ENCODE data around the gene GALK1.

The GALK1 gene

DNA sequence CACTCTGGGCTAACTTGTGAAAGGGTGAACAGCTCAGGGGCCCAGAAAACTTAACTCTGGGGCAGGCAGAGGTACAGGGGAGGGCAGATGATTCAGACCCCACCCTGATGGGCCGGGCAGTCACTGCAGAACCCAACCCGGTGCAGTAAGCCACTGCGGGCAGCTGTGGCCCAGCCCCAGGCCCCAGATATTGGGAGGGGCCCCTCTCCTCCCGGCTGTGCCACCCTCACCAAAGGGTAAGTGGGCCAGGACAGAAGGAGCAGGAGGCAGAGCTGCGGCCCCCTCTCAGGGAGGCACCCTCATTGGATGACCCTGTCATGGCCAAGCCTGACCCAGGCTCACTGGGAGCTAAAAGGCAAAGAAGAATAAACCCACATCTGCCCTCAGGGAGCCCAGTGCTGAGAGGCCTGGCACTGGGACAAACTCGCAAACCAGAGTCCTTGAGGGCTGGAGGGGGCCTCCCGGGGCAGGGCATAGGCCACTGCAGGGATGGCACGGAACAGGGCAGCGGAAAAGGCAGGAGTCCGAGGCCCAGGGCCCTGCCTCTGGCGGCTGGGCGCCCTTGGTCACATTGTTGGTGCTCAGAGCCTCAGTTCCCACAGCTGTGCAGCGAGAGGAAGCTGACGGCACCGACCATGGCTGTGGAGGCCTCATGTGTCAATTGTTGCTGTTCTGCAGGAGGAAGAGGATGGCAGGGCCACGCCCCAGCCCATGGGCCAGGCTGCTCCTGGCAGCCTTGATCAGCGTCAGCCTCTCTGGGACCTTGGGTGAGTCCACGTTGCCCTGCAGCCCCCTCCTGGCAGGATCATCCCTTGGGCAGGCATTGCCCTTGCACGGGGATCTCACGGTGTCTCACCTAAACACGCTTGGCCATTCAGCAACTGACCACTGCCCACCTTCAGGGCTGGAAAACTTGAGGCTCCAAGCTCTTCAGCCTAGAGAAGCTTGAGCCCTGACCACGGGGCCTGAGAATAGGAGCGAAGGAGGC is 40.7 kb downstream of the GALK1 start:
- DNase-seq (ENCODE audit: low read depth) = no peak

DNA sequence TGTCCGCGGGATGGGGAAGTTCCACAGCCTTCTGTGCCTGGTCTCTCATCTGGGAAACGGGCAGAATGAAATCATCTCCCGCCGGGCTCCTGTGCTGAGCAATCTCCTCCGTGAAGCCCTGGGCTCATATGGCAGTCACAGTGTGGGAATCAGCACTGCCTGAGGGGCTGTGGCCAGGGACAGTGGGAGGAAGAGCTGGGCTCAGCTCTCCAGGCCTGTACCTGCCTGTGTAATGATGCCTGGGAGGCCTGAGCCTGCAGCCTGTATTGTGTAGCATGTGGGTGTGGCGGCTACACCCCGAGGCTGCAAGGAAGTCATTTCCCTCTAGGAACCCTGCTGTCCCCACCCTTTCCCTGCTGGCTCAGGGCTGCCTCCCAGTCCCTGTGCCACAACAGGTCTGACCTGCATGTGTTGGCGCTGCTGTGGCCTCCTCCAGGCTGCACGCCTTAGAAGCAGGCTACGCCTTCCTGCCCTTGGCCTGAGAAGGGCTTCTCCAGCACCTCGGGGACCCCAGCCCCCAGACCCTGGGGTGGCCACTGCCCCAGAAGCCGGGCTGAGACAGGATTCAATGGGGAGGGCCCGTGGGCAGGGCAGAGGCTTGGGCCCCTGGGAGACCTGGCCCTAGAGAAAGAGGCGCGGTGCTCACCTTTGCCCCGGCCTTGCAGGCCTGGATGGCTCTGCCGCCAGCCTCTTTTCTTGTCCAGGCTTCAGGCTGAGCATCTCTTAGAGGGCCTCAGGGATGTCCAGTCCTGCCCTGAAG is 41.6 kb downstream of the GALK1 start:
- DNase-seq (ENCODE audit: low read depth) = no peak

- no peak for DNase-seq (ENCODE audit: low read depth)
These were observed 42.4 kb downstream of the GALK1 start for GRCh38 chr17:75722542-75723095.

- no peak for DNase-seq (ENCODE audit: low read depth)
These were observed 42.9 kb downstream of the GALK1 start for GRCh38 chr17:75722076-75722475.

DNA sequence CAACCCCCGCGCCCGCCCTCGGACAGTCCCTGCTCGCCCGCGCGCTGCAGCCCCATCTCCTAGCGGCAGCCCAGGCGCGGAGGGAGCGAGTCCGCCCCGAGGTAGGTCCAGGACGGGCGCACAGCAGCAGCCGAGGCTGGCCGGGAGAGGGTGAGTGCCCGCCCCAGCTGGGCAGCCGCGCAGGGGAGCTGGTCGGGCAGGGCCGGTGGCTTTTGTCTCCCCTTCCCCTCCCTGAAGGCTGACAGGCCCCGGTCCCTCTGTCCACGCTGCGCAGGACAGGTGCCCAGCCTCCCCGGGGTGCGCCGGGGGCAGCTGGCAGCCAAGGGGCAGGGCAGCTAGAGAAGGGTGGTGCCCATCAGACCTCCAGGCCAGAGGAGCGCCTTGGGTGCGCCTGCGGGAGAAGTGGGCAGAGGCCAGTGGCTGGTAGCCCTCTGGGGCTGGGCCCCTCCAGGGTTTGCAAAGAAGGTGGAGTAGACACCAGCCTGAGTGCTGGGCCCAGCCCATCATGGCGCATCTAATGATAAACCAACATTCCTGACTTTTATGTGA is 43.5 kb downstream of the GALK1 start:
- no peak for DNase-seq (ENCODE audit: low read depth)

DNA sequence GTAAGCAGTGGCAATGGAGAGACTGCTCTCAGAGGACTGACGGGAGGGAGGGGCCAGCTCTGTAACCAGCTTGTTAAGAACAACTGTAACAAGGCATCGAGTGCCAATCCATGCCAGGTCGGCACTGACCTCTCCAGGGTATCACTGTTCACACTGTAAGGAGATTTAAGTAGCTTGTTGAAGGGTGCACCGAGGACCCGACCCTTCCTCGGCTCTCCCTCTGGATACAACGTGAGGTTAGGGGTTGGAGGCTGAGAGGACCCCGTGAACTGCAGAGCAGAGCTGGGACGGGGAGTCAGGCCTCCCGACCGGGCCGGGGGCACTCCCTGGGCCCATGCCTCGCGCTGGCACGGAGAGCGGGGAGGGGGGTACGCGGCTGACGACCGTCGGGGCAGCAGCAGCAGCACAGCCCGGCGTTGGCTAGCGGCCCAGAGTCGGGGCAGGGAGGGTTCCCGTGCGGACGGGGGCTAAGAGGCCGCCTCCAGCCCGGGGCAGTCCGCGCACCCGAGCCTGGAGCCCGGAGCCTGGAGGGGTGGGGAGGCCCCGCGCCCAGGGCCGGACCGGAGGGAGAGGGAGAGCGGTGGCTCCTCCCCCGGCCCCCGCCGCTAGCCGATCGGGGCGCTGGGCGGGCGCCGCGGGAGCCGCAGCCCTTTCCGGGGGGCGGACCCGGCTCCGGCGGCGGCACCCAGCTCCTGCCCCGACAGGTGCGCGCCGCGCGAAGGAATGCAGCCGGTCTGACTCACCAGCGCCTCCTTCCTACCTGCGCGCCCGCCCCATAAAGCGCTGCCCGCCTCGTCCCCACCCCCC is 44.1 kb downstream of the GALK1 start, which contains the start of gene ITGB4:
Gene ITGB4 (plus strand): TSS at position 804 of the 807 bp plus-strand sequence. CDS start 3,245 bp downstream, outside the sequence.
- no peak for DNase-seq (ENCODE audit: low read depth)

GRCh38 chr17:75719732-75720131 is 45.3 kb downstream of the GALK1 start:
- no peak for DNase-seq (ENCODE audit: low read depth)

DNA sequence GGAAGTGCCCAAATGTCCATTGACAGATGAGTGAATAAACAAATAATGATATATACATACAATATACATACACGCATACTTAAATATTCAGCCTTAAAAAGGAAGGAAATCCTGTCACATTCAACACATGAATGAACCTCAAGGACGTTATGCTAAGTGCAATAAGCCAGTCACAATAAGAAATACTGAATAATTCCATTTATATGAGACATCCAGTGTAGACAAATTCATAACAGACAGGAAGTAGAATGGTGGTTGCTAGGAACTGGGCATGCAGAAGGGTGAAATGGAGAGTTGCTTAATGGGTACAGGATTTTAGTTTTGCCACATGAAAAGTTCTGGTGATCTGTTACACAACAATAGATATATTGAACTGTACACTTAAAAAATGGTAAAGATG is 52.5 kb downstream of the GALK1 start:
- no peak for DNase-seq (ENCODE audit: low read depth)
